ENCODE data around the gene FASTKD3. TPM values are rescaled to one million over a fixed set of nuclear protein-coding genes. Genes with fewer than 3 reads are reported as not detected.
A peak's percentile ranks its signal among the peaks of the same experiment; 100 is the strongest.
"Not testable (repeated sequence)": the region's sequence is repeated elsewhere in the genome, so short reads cannot be mapped to it uniquely, and the experiment has no call there.

Gene FASTKD3, protein sequence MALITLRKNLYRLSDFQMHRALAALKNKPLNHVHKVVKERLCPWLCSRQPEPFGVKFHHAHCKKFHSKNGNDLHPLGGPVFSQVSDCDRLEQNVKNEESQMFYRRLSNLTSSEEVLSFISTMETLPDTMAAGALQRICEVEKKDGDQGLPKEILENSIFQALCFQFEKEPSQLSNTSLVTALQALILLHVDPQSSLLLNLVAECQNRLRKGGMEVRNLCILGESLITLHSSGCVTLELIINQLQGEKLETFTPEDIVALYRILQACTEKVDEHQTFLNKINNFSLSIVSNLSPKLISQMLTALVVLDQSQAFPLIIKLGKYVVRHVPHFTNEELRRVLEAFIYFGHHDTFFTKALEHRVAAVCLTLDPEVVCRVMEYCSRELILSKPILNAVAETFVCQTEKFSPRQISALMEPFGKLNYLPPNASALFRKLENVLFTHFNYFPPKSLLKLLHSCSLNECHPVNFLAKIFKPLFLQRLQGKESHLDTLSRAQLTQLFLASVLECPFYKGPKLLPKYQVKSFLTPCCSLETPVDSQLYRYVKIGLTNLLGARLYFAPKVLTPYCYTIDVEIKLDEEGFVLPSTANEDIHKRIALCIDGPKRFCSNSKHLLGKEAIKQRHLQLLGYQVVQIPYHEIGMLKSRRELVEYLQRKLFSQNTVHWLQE
- polyA plus RNA-seq (ENCODE audit: insufficient read length in 3 of 3), result 10 to 100 TPM; 25.0 to 32.6 (median 26.4) TPM

DNA sequence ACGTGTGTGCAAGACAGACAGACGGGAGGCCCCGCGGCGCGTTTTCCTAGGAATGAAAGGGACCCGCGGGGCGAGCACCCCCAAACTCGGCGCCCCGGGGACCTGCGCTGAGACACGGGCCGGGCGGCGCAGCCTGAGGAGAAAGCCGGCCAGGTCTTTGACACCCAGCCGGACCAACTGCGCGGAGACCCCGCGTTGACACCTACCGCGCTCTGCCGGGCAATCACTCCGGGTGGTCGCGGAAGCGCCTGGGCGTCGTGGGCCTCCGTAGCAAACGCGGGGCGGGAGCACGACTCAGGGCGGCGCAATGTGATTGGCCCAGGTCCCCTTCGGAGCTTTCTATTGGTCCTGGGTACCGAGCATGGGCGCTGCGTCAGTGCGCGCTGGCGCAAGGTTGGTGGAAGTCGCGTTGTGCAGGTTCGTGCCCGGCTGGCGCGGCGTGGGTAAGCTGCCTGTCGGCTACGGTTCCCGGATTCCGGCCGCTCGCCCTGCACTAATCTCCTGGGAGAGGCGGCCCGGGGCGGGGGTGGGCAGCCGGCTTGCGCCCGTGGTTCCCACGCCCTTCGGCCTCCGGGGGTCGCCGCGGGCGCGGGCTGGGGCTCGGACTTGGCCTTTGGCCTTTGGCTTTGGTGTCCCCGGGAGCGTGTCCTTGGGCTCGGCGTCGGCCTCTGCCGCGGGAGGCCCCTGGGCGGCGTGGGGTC is at the start of gene FASTKD3, which contains the start of gene MTRR:
Gene FASTKD3, minus strand, starts transcription at position 259 of the 701 bp plus-strand sequence. CDS start 948 bp downstream, outside the sequence.
Gene MTRR, plus strand, starts transcription at position 376 of the 701 bp plus-strand sequence. CDS start 1,647 bp downstream, outside the sequence.
- DNase-seq (ENCODE audit: low read depth in 3 of 3, low spot score in 2 of 3), result peak; percentile 68 to 85 (median 78)

DNA sequence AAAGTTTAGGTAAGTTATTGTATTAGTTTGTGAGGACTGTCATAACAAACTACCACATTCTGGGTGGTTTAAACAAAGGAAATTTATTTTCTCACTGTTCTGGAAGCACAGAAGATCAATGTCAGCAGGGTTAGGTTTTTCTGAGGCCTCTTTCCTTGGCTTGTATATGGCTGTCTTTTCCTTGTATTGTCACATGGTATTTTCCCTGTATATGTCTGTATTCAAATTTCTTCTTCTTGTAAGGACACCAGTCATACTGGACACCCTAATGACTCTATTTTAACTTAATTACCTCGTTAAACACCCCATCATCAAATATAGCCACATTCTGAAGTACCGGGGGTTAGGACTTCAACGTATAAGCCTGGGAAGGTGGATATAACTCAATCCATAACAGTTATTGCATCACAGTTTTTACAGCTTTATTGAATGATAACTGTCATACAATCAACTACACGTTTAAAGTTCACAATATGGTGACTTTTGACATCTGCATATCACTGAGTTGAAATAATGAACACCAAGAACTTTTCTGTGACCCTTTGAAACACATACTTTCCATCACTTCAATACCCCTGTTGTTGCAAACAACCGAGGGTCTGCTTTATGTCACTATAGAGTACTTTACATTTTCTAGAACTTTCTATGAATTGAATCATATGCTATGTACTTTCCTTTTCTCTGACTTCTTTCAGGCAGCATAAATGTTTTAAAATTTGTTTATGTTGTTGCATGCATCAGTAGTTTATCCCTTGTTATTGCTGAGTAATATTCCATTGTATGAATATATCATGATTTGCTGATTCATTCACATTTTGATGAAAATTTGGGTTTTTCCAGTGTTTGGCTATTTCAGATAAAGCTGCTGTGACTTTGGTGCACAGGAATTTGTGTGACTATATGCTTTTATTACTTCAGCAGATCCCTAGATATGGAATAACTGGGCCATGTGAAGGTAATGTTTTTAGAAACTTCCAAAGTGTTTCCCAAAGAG is 48.6 kb upstream of the FASTKD3 start:
- no peak for DNase-seq (ENCODE audit: low read depth in 3 of 3, low spot score in 2 of 3)

DNA sequence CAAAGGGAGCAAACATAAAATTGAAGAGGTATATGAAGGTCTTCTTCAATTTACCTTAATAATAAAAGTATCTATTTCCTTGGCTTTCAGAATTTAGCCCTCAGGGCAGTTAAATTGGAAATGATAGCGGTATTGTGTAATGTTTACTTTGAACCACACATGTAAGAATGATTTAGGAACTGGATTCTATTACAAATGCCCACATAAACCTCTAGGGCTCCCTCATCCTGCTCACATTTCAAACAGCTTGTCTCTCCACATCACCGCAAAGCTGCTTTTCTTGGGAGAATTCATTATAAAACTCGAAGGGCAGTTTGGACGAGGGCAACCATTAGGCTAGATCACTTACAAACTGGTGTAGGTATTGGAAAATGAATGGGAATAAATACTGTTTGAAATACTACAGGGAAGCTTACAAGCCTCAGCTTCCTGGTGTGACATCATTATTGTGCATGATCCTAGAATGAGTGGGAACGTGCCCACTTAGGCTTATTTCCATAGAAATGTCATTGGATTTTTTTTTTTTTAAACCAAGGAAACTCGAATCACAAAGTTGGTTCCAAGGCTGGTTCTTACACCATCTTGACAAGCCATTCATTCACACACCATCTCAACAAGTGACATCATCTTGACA is 47.5 kb upstream of the FASTKD3 start:
- peak in 1 of 3 donors; percentile 10 for DNase-seq (ENCODE audit: low read depth in 3 of 3, low spot score in 2 of 3)

DNA sequence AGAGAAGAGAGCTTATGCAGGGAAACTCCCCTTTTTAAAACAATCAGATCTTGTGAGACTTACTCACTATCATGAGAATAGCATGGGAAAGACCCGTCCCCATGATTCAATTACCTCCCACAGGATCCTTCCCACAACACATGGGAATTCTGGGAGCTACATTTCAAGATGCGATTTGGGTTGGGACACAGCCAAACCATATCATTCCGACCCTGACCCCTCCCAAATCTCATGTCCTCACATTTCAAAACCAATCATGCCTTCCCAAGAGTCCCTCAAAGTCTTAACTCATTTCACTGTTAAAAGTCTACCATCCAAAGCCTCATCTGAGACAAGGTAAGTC is 42.6 kb upstream of the FASTKD3 start:
- DNase-seq (ENCODE audit: low read depth in 3 of 3, low spot score in 2 of 3), result not testable (repeated sequence)

DNA sequence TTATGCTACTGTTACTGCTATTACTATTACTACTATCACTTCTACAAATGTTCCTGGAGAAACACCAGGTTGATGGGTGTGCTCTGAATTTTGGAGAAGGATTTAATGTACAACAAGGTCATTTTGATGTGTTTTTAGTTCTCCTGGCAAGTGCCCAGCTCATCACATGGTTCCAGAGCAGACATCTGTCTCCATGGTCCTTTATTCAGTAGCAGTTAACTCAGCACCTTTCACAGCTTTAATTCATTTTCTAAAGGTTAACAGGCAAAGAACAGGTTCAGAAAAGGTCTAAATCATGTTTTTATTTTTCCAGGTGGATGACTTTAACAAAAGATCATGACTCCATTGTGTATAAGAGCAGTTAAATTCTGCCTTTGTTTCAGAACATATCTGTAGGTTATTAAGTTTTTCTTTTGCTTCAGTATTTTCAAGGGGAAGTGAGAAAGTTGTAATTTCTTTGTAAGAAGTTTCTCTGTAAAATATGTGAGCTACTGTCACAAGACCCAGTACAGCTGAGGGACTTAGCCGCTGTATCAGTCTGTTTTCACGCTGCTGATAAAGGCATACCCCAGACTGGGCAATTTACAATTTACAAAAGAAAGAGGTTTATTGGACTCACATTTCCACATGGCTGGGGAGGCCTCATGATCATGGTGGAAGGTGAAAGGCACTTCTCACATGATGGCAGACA is 42.1 kb upstream of the FASTKD3 start:
- DNase-seq (ENCODE audit: low read depth in 3 of 3, low spot score in 2 of 3), result no peak

DNA sequence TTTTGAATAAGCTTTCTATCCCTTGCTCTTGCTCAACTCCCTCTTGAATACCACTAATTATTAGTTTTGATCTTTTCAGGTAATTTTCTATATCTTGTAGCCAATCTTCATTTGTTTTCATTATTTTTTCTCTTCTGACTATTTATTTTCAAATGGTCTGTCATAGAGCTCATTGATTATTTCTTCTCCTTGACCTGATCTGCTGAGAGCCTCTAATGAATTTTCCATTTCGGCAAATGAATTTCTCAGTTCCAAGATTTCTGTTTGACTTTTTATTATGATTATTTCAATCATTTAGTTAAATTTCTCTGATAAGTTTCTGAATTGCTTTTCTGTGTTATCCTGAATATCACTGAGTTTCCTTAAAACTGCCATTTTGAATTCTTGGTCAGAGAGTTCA is 39.5 kb upstream of the FASTKD3 start:
- no peak for DNase-seq (ENCODE audit: low read depth in 3 of 3, low spot score in 2 of 3)

DNA sequence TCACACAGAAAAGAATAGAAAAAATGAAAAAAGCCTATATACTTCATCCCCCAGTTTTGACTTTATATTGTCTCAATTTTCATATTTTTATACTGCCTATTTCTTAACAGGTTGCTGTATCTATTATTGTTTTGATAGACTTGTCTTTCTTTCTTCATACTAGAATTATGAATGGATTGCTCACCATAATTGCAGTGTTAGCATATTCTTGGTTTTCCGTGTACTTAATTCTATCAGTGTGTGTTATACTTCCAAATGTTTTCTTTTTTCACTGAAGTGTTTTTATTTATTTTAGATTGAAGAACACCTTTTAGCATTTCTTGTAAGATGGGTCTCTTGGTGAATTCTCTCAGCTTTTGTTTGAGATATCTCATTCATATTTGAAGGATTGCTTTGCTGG is 38.8 kb upstream of the FASTKD3 start:
- no peak for DNase-seq (ENCODE audit: low read depth in 3 of 3, low spot score in 2 of 3)

DNA sequence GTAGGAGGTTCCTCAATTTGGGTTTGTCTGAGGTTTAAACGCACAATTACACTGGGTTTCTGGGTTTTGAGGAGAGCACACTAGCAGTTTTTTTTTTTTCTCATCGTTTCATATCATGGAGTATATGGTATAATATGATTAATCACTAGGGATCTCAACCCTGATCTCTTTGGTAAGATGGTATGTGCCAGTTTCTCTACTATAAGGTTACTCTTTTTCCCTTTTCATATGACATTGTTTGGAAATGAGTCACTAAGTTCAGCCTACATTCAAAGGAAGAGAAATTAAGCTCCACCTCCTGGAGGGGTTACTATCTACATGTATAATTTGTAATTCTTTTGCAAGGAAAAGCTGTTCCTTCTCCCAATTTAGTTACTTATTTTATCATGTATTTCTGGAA is 35.3 kb upstream of the FASTKD3 start:
- no peak for DNase-seq (ENCODE audit: low read depth in 3 of 3, low spot score in 2 of 3)

DNA sequence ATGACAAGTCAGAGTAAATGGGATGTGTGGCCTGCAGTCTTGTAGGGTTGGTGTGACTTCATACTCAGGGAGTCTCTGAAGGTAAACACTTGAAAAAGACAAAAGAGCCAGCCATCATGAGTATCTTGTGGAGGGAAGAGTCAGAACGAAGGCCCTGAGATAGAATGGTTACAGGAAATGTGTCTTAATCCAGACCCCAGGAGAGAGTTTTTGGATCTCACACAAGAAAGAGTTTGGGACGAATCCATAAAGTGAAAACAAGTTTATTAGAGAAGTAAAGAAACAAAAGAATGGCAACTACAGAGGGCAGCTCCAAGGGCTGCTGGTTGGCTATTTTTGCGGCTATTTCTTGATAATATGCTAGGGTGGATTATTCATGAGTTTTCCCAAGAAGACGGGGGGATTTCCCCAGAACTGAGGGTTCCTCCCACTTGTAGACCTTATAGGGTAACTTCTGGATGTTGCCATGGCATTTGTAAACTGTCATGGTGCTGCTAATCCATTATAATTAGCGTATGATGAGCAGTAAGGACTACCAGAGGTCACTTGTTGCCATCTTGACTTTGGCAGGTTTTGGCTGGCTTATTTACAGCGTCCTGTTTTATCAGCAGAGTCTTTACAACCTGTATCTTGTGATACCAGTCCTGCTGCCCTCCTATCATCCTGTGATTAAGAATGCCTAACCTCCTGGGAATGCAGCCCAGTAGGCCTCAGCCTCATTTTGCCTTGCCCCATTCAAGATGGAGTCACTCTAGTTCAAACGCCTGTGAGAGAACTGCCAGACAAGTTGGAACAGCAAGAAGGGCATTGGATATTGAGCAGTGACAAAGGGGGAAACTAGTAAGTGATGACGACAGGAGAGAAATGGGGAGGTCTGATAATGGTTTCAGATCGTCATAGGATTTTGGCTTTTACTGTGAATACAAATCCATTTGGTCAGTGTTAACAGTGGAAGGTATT is 34.1 kb upstream of the FASTKD3 start:
- DNase-seq (ENCODE audit: low read depth in 3 of 3, low spot score in 2 of 3), result no peak

DNA sequence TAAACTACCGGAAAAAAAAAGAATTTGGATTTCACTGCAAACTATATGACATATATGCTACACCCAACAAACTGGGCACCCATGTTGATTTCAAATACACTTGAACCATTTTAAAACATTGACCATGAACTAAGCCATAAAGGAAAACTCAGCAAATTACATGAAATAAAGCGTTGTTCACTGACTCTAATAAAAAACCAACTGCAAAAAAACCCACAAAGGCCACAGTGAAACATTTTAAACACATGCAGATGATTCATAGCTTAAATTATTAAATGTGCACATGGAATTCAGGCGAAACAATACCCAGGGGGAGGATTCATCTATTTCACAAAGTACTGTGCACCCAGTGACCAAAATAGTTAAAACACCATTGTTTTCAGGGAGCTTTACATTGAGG is 33.4 kb upstream of the FASTKD3 start:
- DNase-seq (ENCODE audit: low read depth in 3 of 3, low spot score in 2 of 3), result no peak

DNA sequence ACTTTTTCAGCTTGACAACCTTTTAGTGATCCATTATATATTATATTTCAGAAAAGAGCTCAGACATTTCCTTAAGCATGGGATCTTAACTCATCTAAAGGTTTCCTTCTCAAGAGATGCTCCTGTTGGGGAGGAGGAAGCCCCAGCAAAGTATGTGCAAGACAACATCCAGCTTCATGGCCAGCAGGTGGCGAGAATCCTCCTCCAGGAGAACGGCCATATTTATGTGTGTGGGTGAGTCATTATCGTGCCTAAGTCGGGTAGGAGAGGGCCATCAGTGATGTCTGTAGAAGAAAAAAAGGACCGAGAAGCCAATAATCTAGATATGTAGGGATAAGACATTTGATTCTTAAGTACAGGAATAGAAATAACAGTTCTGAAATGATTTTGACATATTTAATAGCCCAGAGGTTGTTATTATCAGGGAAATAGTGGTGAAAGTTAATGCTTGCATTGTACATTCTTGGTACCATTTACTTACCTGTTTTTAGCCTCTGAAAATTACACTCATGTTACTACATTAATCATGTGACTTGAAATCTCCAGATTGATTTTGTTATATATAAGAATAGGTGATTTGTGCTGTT is 28.3 kb upstream of the FASTKD3 start:
- DNase-seq (ENCODE audit: low read depth in 3 of 3, low spot score in 2 of 3), result no peak

DNA sequence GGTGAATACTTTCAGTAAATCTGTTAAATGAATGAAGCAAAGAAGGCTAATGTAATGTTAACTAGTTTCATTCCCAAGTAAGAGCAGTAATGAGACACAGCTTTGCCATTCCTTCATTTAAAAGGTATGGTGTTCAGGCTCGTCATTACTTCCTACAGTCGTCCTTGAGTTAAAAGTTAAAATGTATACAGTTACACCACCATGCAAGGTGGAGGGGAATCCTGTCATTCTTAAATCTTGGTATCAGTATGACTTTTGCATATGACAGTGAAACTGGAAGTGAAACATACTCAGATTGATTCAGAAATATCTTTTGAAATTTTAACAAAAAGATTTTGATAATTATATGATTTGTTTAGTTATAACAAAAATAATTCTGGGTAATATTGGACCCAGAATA is 26.0 kb upstream of the FASTKD3 start:
- DNase-seq (ENCODE audit: low read depth in 3 of 3, low spot score in 2 of 3), result no peak

DNA sequence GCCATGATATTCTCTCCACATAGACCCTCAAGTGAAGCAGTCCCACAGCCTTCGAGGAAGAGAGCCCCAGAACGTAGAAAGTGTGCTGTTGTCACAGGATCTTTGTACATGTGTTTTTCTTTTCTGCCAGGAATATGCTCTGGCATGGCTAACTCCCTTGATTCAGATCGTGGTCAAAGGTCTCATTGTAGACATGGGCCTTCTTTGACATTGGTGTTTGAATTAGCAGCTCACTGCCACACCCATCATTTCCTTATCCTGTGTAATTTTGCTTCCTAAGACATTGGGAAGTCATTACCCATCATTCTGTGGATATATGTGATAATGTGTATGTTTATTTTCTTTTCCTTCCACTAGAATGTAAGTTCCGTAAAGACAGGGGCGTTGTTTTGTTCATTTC is 25.6 kb upstream of the FASTKD3 start:
- no peak for DNase-seq (ENCODE audit: low read depth in 3 of 3, low spot score in 2 of 3)

DNA sequence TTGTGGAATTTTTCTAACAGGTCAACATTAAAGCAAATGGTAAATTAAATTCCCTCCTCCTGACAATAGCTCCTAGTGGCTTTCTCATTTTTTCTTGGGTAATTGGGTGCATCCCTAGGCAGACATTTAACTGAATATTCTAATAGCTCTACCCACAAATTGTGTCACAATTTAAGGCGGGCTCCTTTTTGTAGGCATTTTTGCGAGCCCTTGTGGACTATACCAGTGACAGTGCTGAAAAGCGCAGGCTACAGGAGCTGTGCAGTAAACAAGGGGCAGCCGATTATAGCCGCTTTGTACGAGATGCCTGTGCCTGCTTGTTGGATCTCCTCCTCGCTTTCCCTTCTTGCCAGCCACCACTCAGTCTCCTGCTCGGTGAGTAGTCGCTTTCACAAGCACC is 20.1 kb upstream of the FASTKD3 start:
- DNase-seq (ENCODE audit: low read depth in 3 of 3, low spot score in 2 of 3), result no peak

DNA sequence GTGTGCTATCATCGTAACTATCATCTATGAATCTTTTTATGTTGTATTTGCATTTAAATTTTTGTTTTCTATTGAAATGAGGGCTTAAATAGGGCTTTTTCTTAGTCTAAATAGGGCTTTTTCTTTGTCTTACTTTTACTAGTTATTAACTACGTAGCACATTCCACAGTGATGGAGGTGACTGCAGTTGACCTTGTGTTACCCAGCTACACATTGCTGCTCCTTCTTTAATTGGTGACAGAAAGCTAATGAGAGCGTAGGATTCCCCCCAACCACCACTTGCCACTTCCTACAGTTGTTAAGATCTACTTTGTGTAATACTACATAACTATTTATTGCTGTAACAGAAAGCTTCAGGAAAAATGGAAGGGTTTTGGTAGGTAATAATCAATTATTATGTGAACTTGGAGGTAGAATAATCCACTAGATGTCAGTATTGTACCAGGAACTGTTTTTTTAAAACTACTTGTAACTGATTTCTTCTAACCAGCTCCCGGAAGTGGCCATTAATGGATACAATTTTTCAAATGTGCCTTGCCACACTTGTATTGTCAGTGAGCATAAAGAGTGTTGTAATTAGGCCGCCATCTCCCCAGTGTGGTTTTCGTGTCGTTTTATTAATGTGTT is 18.1 kb upstream of the FASTKD3 start:
- no peak for DNase-seq (ENCODE audit: low read depth in 3 of 3, low spot score in 2 of 3)

DNA sequence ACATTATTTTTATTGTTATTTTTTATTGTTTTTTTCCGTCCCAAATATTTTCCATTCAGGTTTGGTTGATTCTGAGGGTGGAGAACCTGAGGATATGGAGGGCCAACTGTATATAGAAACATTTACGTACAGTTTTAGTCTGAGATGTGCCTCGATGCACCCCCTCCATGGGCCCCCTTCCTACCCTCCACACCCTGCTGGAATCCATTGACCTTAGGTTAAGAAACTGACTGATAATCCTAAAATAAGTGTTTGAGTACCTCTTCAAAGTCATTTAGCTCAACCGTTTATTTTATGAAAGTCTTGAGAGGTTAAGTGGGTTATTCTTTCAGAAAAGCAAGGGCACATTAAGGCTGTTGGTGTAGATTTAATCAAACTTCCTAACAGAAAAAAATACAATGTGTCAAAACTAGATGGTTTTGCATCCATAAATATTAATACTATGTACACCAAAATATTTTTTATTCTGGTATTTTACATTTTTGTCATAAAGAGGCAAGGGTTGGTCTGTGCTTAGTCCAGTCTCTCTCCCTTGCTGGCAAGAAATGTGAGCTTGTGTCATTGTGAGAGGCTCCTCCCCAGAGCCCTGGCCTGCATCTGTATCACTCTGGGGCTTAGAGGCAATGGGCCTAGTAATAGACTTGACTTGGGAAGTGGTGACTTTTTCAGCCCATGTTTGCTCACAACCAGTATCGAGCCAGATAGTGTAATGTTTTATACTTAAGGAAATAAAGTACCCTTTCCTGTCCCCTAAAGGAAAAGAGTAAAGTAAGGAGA is 15.8 kb upstream of the FASTKD3 start:
- DNase-seq (ENCODE audit: low read depth in 3 of 3, low spot score in 2 of 3), result no peak

All from right renal cortex interstitium (tissue), 3 donors.